GM18517 (cell line): Measurements from ENCODE around the gene GNA12.

ENCODE experiments used
- ATAC-seq: cut with Tn5 transposase; IDR thresholded peaks from one replicate; pipeline ENCODE4 v1.9.1; 2021; ENCODE audit warnings: mild to moderate bottlenecking, moderate library complexity; ENCODE audit not compliant: unreplicated experiment

The GNA12 gene

DNA sequence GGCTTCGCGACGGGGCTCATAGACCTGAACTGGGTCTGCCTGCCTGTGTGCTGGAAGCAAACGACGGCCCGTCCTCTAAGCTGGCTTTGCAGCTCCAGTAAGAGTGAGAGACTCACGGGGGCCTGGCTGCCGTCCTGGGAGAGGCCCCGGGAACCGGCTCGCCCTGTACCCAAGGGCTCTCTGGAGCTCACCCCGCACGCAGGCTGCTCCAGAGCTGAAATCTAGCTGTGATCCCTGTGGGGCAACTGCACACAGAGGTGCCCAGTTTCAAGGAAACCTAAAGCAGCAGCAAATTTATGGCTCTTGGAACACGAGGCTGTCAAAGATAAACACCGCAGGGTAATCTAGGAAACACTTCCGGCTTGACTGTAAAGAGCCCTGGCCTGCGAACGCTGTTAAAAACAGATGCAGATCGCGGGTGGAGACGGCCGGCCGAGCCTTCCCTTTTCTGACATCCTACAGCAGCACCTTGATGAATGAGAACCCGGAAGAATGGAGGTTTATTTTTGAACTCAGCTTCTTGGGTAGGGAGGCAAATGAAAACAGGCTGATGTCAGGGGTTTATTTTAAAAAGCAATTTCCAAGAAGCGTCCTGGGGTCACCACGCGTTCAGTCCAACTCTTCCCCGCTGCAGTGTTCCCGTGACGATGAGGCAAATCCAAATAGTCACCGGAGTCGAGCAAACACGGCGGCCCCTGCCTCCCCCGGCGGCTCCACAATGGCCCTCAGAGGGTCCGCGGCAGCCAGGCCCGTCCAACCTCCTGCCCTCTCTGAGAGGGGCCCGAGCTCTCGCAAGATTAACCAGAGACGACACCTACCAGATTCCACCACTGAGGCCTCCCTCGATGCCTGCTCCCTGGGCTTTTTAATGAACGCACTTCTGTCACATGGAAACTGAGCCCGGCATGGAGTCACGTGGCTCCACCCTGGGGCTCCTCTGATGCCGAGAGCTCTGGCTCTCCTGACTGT is 126.5 kb downstream of the GNA12 start:
- no peak for ATAC-seq

DNA sequence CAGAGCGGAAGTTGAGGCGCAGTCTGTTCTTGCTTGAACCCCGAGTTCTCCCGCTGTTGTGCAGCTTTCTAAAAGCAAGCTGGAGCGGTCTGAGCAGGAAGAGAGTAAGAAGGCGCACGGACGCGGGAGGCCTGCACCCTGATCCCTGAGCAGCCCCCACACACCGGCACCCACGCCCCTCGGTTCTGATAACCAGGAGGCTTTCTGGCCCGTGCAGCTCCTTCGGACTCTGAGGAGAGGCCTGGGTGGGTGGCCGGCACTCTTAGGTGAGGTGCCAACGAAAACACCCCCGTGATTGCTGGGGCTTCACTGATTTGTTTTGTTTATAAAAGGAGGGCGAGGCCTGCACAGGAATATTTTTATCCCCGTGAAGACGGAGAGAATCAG is 127.2 kb downstream of the GNA12 start:
- no peak for ATAC-seq

- no peak for ATAC-seq
Measured at GRCh38 chr7:2716488-2716887, 127.6 kb downstream of the GNA12 start.

DNA sequence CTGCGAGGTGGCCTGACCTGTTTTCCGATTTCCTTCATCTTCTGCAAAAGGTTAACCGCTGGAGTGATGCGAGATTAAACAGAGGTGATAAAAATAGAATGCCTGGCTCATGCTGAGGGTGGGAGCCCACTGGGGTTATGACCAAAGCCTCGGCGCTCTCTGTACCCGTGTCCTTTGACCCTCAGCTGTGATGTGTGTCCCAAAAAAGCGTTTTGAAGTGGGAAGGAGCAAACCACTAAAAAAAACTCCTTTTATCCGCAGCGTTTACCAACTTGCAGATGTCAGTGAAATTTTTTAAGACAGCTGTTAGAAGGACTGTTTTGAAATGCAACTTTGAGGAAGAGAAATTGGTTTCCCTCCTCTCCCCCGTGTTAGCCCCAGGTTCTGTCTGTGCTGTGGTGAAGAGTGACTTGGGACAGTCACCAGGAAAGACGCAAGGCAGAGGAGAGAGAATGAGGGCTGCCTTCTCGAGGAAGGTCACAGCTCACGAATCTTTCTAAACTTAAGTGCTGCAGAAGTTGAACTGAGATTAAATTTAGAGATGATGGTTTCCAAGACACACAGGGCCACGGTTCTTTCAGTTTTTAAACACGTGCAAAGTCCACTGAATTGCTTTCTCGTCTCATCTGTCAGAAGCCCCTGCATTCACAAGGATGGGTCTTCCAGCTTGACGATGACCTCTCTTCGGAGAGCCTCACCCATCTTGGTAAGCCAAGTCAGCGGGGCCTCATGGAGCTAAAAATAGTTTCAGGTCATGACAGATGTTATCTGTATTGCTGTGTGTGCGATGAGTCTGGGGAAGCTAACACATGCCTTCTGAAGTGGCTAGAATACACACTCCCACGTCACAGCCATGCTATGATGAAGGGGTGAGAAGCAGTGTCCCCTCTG is 128.5 kb downstream of the GNA12 start:
- ATAC-seq: no peak

DNA sequence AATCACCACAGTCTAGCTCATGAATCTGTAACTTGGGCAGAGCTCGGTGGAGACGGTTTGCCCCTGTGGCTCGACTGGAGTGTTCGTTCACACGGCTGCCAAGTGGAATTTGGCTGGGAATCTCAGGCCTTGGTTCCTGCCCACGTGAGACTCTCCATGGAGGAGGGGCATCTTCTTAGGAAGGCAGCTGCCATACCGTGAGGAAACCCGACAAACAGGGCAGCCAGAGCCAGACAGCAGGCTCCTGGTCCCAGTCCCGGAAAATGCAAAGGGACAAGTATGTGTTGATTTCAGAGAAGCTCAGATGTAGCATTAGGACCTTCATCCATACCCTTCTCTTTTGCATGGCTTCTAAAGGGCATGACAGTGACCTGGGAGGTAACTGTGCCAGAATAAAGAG is 129.5 kb downstream of the GNA12 start:
- no peak for ATAC-seq

DNA sequence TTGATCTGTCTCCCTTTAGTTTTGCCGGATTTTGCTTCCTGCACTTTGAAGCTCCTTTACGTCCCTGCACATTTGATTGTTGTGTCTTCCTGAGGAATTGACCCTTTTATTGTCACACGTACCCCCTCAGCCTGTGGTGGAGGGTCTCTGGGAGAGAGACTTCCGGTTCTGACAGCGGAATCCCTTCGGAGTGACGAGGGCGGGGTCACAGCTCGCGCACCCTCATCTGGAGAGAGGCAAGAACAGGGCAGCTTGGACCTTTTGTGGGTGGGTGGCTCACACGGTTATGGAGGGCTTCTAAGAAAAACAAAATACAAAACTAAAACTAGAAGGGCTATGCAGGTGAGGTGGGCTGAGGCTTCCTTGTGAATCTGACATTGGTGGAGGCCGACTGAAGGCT is 130.1 kb downstream of the GNA12 start:
- no peak for ATAC-seq

GRCh38 chr7:2713370-2713769 is 130.7 kb downstream of the GNA12 start:
- no peak for ATAC-seq

DNA sequence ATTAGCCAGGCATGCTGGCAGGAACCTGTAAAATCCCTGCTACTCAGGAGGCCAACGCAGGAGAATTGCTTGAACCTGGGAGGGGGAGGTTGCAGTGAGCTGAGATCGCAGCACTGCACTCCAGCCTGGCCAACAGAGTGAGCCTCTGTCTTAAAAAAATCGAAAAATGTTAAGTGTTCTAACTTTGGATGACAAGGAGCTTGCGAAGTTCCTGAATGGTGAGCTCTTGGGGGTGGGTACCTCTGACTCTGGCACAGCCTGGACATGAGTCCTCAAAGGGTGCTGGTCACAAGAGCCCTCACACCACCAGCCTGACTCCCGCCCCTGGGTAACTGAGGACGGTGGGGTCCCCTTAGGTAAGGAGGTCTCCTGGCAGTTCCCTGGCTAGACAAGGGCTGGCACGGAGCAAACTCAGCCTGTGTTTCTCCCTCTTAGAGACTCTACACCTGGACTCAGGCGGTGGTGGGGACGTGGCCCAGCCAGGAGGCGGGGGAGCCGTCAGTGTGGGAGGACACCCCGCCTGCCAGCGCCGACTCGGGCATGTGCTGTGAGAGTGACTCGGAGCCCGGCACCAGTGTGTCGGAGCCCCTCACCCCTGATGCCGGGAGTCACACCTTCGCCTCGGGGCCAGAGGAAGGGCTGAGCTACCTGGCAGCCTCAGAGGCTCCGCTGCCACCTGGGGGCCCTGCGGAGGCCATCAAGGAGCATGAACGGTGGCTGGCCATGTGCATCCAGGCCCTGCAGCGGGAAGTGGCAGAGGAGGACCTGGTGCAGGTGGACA is 132.0 kb downstream of the GNA12 start:
- ATAC-seq: no peak

DNA sequence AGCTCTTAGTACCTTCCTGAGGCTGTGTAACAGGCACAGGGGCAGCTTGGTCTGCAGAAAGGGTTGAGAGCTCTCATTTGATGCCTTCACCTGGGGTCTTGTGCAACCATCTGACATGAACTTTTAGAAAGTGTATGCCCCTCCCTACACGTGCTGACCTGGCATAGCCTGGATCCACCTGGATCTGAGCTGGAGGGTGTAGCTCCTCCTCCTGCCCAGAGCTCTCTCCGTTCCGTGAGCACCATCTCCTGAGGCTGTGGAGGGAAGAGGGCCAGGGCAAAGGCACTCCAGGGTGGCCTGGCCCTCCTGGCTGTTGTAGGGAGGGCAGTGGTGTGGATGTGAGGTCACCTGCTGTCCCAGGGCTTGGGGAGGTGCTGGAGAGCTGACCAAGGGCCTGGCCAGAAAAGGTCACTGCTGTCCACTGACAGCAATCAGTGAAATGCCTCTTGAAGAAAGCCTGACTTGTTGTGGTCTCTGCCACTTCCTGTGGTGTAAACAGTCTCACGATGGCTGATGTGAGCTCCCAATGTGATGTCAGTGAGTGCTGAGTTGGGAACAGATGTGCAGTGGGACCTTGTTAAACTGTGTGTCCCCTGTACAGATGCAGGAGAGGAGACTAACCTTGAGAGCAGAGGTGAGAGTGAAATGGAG is 133.1 kb downstream of the GNA12 start:
- peak; percentile 35 for ATAC-seq

- peak; percentile 60 for ATAC-seq
Measured at GRCh38 chr7:2710286-2710655, 133.8 kb downstream of the GNA12 start.

GRCh38 chr7:2709553-2710285 is 134.4 kb downstream of the GNA12 start:
- peak; percentile 52 for ATAC-seq

- no peak for ATAC-seq
Measured at GRCh38 chr7:2708547-2709310, 135.4 kb downstream of the GNA12 start.

DNA sequence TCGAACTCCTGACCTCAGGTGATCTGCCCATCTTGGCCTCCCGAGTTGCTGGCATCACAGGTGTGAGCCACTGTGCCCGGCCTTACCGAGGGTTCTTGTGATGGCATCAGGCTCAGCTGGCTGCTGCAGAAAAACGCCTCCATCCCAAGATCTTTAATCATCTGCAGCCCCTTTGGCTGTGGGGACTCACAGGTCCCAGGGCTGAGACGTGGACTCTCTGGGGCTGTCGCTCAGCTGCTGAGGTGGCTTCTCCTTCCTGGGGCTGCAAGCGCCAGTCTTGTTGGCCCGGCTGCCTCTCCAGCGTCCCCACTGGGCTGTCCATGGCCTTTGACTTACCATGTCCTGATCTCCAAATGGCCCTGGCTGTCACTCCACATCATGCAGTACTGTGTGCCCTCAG is 136.1 kb downstream of the GNA12 start:
- no peak for ATAC-seq

DNA sequence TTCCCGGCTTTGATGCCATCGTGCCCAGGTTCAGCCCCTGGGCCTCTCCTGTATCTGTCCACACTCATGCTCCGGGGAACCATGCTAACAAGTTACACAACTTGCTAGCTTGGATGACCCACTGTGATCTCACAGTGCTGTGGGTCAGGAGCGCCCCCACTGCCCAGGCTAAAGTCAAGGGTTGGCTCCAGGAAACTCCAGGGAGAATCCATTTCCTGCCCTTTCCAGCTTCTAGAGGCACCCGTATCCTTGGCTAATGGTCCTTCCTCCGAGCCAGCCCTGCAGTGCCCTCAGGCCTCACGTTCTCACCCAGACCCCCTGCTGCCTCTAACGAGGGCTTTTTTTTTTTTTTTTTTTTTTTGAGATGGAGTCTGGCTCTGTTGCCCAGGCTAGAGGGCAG is 136.6 kb downstream of the GNA12 start:
- ATAC-seq: no peak

DNA sequence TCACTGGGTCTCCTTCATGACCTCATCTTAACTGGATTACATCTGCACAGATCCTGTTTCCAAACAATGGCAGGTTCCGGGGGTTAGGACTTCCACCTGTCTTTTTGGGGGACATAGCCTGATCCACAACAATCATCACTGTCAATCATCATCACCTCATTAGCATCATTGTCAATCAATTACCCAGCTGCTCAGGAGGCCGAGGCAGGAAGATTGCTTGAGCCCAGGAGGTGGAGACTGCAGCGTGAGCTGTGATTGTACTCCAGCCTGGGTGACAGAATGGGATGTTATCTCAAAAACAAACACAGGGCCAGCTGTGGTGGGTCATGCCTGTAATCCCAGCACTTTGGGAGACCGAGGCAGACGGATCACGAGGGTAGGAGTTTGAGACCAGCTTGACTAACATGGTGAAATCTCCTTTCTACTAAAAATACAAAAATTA is 137.4 kb downstream of the GNA12 start:
- no peak for ATAC-seq

DNA sequence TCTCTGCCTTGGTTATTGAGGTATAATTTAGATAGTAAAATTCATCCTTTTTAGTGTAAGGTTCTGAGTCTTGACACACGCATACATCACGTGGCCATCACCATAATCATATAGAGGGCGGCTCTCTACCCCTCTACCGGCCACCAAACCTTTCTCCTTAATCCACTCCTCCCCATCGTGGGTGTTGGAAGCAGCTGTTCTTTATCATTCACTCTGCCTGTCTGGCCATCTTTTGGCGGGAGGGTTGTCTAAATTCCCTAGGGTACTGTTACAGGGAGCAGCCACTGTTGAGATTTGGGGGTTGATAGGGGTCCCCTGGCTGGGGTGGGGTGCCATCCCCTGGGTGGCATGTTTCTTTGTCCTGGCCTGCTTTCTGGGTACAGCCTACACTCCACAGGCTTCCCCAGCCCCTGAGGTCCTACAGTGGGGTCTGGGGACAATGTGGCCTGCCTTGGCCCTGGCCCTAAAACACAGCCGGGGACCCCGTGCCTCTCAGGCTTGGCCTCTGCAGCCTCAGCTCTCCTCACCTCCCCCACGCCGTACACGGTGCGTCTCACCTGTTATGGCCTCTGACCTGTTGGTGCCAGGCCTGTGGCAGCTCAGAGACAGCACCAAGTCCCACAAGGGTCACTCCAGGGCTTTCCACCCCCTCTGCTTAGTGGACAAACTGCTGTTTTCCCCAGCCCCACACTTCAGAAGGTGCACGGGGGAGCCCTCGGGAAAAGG is 138.6 kb downstream of the GNA12 start:
- ATAC-seq: no peak

GRCh38 chr7:2702594-2702957 is 141.5 kb downstream of the GNA12 start:
- no peak for ATAC-seq

DNA sequence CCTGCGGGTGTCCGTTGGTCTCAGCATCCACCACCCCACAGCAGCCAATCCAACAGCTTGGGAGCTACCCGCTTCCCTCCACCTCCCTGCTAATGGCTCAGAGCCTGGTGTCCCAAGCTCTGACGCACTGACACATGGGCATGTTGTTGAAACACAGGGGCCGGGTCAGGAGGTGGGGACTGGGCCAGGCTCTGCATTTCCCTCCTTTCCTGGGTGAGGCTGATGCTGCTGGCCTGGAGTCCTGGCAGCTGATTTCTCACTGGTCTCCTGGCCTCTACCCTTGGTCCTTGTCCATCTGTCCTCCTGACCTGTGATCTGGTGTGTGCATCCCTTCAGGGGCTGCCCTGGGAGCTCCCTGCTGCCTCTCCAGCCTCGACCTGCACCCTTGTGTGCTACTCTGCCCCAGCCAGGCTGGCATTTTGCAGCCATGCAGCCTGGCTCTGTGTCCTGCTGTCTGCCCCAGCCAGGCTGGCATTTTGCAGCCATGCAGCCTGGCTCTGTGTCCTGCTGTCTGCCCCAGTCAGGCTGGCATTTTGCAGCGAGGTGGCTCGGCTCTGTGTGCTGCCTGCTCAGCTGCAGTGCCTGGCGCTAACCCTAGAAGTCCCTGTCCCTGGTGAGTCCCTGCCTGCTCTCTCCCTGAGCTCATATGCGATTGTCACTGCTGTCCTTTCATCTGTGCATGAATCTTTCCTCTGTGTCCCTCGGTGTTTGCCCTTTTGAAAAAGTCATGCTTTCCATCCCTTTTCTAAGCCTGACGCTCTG is 142.1 kb downstream of the GNA12 start:
- no peak for ATAC-seq
